K562 (cell line): ENCODE data around the gene CD164L2. TPM values are rescaled to one million over a fixed set of nuclear protein-coding genes. Genes with fewer than 3 reads are reported as not detected.
A peak's percentile ranks its signal among the peaks of the same experiment; 100 is the strongest.

ENCODE experiments used
- BCOR ChIP-seq: fragments of 450-650 bp; IDR thresholded peaks from 2 replicates; pipeline ENCODE4 v1.6.1; 2016
- ERF ChIP-seq: fragments of 450-650 bp; formaldehyde crosslinking; IDR thresholded peaks from 2 replicates; pipeline ENCODE4 v1.4.0; 2020; ENCODE audit warnings: mild to moderate bottlenecking, mixed read lengths
- ETS1 ChIP-seq: conservative IDR thresholded peaks from 2 replicates; pipeline ENCODE4 v1.6.1; 2011; ENCODE audit warnings: low read depth, mild to moderate bottlenecking, low read length; ENCODE audit not compliant: control insufficient read depth
- HDAC3 ChIP-seq: fragments of 450-650 bp; IDR thresholded peaks from 2 replicates; pipeline ENCODE4 v1.6.1; 2018; ENCODE audit warnings: borderline replicate concordance, mild to moderate bottlenecking, moderate library complexity; ENCODE audit not compliant: partially characterized antibody
- LARP7 ChIP-seq: fragments of 450-650 bp; IDR thresholded peaks from 2 replicates; pipeline ENCODE4 v1.6.1; 2016
- PRMT5 ChIP-seq: sonication (generic); formaldehyde crosslinking; IDR thresholded peaks from 2 replicates; pipeline ENCODE4 v1.5.0; 2020; ENCODE audit warnings: missing genetic modification reagents
- RAD51 ChIP-seq: fragments of 450-650 bp; IDR thresholded peaks from 2 replicates; pipeline ENCODE4 v1.7.1; 2016; ENCODE audit warnings: low read depth, mild to moderate bottlenecking, borderline replicate concordance
- TCF7L2 ChIP-seq: fragments of 150-350 bp; IDR thresholded peaks from 2 replicates; pipeline ENCODE4 v1.6.1; 2016; ENCODE audit warnings: low read depth, mild to moderate bottlenecking, low read length, moderate library complexity
- TOE1 ChIP-seq, 2 experiments: fragments of 450-650 bp in 1 of 2; sonication (generic) in 1 of 2; formaldehyde crosslinking in 1 of 2; IDR thresholded peaks; 2 replicates each; pipeline versions ENCODE4 v1.7.1 to v1.8.0; 2016 to 2022; ENCODE audit warnings: borderline replicate concordance in 2 of 2, mild to moderate bottlenecking in 2 of 2, antibody characterized with exemption in 1 of 2, inconsistent platforms in 1 of 2, low read depth in 1 of 2, missing genetic modification reagents in 1 of 2, moderate library complexity in 1 of 2
- ZNF384 ChIP-seq: IDR thresholded peaks from 2 replicates; pipeline ENCODE4 v1.6.1; 2012; ENCODE audit warnings: low read depth, low read length, improper control_type of control experiment
- polyA plus RNA-seq, 8 experiments: library from polyadenylated mRNA; depleted of rRNA in 4 of 8; stranded (reverse) in 5 of 8; unstranded in 3 of 8; fragments of >200 nt; fragmentation: Nextera tagmentation in 2 of 8; fragmentation: Illumina TruSeq in 1 of 8; extraction: Ambion mirVana in 2 of 8; extraction: Trizol in 1 of 8; gene quantifications; 2 replicates each; pipeline versions ENCODE4 v1.2.1 to v1.2.3, GENCODE V29; 2011 to 2014; ENCODE audit warnings: inconsistent platforms in 1 of 8, missing spikeins in 1 of 8
- total RNA-seq, 7 experiments: library from RNA; depleted of rRNA in 6 of 7; stranded (reverse); fragments of >200 nt in 6 of 7; fragmentation: Illumina TruSeq in 2 of 7; extraction: Trizol in 2 of 7; gene quantifications; 2 replicates each; pipeline versions ENCODE4 v1.2.1 to v1.2.3, GENCODE V29; 2011 to 2021; ENCODE audit warnings: low replicate concordance in 1 of 7
- TF ChIP-seq, protein P1 (sequence below), 2 experiments: fragments of 450-650 bp; IDR thresholded peaks; 2 replicates each; pipeline ENCODE4 v1.6.1; 2016
- TF ChIP-seq, protein P2 (sequence below), 2 experiments: fragments of 450-650 bp; IDR thresholded peaks; 2 replicates each; pipeline ENCODE4 v1.6.1; 2016; ENCODE audit warnings: mild to moderate bottlenecking in 2 of 2, borderline replicate concordance in 1 of 2, low read depth in 1 of 2, moderate library complexity in 1 of 2

CD164L2 gene
- total and polyA plus RNA-seq, 9 of the 15 experiments (the other 6 are each of a cell fraction or from before 2014, with no cell fraction given) = 0.08 to 0.92 (median 0.38) TPM; not detected in 1

DNA sequence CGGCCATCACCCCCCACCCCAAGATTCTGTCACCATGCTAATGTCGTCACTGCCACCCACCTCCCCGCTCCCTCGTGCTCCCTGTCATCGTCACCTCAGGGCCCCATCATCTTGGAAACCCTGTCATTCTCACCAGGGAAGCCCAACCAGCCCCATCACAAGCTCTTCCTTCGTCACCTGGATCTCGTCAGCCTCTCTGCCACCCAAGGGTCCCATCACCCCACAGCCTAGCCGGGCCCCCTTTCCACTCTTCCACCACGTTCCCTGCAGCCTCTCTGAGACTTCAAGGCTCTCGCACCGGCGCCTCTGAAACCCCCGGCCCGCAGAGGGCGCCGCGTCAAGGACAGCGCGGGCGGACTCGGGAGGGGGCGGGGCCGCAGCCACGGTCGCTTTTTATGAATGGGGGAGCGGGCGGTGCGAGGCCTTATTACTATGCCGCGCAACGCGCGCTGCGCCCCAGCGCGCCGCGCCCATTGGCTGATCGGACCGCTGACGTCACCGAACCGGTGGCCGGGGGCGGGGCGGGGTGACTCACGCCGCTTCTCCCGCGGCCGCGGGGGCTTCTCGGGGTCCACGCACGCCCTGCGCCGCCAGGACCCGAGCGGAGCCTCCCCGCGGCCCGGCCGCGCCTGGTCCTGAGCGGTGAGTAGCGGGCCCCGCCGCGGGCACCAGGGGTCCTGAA is 9.1 kb upstream of the CD164L2 start, which contains the start of gene GPR3 (continued):
- TF ChIP-seq ZNF384 = 0 out of 2 replicates have a peak, but pooled peaks have one; percentile 28
- no peak for TF ChIP-seq HDAC3
- TF ChIP-seq ETS1 = no peak
- no peak; the same call in 1 of the 2 replicates for TF ChIP-seq TOE1 (IDR thresholded peaks at IDR 0.05; ENCODE audit: borderline replicate concordance)
- TF ChIP-seq TOE1 (CRISPR knock-in tag; IDR thresholded peaks at IDR 0.05; ENCODE audit: borderline replicate concordance, low read depth) = no peak
- TF ChIP-seq, protein P1, sequence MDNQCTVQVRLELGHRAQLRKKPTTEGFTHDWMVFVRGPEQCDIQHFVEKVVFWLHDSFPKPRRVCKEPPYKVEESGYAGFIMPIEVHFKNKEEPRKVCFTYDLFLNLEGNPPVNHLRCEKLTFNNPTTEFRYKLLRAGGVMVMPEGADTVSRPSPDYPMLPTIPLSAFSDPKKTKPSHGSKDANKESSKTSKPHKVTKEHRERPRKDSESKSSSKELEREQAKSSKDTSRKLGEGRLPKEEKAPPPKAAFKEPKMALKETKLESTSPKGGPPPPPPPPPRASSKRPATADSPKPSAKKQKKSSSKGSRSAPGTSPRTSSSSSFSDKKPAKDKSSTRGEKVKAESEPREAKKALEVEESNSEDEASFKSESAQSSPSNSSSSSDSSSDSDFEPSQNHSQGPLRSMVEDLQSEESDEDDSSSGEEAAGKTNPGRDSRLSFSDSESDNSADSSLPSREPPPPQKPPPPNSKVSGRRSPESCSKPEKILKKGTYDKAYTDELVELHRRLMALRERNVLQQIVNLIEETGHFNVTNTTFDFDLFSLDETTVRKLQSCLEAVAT (IDR thresholded peaks at IDR 0.05) = peak; percentile 41 to 80; a peak in 2 of 4 replicates
- TF ChIP-seq PRMT5 = no peak
- TF ChIP-seq, protein P2, sequence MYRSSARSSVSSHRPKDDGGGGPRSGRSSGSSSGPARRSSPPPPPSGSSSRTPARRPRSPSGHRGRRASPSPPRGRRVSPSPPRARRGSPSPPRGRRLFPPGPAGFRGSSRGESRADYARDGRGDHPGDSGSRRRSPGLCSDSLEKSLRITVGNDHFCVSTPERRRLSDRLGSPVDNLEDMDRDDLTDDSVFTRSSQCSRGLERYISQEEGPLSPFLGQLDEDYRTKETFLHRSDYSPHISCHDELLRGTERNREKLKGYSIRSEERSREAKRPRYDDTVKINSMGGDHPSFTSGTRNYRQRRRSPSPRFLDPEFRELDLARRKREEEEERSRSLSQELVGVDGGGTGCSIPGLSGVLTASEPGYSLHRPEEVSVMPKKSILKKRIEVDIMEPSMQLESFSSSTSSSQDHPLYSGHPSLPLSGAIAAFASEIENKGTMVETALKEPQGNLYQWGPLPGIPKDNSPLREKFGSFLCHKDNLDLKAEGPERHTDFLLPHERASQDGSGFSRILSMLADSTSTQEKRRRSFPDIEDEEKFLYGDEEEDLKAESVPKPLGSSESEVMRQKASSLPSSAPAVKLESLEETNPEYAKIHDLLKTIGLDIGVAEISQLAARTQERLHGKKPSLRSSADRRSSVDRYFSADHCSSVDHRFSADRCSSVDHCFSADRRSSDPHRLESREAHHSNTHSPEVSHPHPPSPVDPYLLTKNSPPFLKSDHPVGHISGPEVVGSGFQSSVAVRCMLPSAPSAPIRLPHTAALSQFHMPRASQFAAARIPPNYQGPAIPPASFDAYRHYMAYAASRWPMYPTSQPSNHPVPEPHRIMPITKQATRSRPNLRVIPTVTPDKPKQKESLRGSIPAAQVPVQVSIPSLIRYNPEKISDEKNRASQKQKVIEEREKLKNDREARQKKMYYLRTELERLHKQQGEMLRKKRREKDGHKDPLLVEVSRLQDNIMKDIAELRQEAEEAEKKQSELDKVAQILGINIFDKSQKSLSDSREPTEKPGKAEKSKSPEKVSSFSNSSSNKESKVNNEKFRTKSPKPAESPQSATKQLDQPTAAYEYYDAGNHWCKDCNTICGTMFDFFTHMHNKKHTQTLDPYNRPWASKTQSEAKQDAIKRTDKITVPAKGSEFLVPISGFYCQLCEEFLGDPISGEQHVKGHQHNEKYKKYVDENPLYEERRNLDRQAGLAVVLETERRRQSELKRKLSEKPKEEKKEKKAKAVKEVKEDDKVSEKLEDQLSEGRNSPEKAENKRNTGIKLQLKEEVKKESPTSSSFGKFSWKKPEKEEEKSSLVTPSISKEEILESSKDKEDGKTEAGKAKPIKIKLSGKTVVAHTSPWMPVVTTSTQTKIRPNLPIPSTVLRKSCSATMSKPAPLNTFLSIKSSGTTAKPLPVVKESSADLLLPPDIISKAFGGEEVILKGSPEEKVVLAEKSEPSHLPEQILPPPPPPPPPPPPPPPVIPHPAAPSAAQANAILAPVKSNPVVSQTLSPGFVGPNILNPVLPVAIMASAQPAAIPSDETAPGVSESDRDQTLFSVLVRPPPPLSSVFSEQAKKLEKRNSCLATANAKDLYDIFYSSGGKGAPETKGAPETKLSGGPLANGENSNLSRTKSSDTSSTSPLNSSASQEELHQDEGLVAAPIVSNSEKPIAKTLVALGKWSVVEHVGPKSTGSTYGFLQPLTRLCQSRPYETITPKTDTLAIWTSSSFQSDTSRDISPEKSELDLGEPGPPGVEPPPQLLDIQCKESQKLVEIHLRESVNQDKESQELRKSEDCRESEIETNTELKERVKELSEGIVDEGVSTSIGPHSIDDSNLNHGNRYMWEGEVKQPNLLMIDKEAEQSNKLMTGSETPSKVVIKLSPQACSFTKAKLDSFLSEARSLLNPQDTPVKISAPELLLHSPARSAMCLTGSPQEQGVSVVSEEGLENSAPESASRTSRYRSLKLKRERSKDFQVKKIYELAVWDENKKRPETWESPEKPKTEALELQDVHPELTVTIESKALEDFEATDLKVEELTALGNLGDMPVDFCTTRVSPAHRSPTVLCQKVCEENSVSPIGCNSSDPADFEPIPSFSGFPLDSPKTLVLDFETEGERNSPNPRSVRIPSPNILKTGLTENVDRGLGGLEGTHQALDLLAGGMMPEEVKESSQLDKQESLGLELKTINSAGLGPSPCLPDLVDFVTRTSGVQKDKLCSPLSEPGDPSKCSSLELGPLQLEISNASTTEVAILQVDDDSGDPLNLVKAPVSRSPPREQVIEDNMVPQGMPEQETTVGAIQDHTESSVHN (IDR thresholded peaks at IDR 0.05; ENCODE audit: borderline replicate concordance in 1 of 2, low read depth in 1 of 2) = no peak
- peak; percentile 76 for TF ChIP-seq LARP7
- TF ChIP-seq BCOR = peak; percentile 52; the same call in 1 of the 2 replicates
- no peak; the same call in 1 of the 2 replicates for TF ChIP-seq TCF7L2
- no peak; the same call in 1 of the 2 replicates for TF ChIP-seq ERF (CRISPR knock-in tag)
- peak; percentile 40; the same call in 1 of the 2 replicates for TF ChIP-seq RAD51
